ENCODE results near the gene PAK4.
A peak's percentile ranks its signal among the peaks of the same experiment; 100 is the strongest.
"Not testable (repeated sequence)": the region's sequence is repeated elsewhere in the genome, so short reads cannot be mapped to it uniquely, and the experiment has no call there.

Gene PAK4

GRCh38 chr19:39139305-39139874 is 13.8 kb downstream of the PAK4 start:
- H3K9ac ChIP-seq (ENCODE audit: insufficient read length, low read depth) = peak overlapping the region; percentile 16
- peak; percentile 77 for DNase-seq (ENCODE audit: low read depth, low spot score)
- TF ChIP-seq SUZ12 (IDR thresholded peaks at IDR 0.05; ENCODE audit: extremely low read depth, insufficient read depth, insufficient read length) (no peak), ZNF274 (IDR thresholded peaks at IDR 0.05; ENCODE audit: low read depth, low read length) (no peak), YY1 (IDR thresholded peaks at IDR 0.05; ENCODE audit: insufficient read depth, insufficient read length) (no peak)
- H3K4me1 ChIP-seq (ENCODE audit: insufficient read depth, insufficient read length) = peaks cover 35% of the 10 kb centered on the region
- H3K9me3 ChIP-seq (ENCODE audit: insufficient read depth, low read length) = no peaks in the 10 kb centered on the region
- peaks cover 11% of the 10 kb centered on the region for H3K36me3 ChIP-seq (ENCODE audit: insufficient read depth, insufficient read length, low read length)
- no peak overlapping the region for H3K4me3 ChIP-seq (ENCODE audit: insufficient read length, low read depth)
- no peaks in the 10 kb centered on the region for H3K27me3 ChIP-seq (ENCODE audit: insufficient read depth, insufficient read length)

DNA sequence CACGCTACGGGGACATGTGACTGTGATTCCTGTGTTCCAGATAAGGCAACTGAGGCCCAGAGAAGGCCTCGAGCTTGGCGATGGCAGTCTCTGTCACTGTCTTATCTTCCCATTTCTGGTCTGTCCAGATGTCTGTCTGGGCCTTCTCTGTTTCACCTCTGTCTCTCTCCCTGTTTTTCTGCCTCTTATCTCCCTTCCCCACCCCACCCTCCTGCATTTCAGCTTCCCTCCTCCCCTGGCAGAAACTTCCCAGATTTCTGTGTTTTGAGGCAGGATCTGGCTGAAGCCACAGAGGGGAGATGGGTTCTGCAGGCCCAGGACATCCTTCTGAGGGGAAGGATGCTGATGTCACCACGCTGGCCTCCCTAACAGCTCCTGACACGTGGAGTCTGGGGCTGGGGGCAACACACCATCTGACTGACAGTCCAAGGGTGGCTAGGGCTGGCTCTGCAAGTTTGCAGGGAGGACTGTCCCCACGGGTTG is 14.4 kb downstream of the PAK4 start:
- peak overlapping the region; percentile 16 for H3K9ac ChIP-seq (ENCODE audit: insufficient read length, low read depth)
- no peak for DNase-seq (ENCODE audit: low read depth, low spot score)
- no peaks in the 10 kb centered on the region for H3K27me3 ChIP-seq (ENCODE audit: insufficient read depth, insufficient read length)
- H3K4me1 ChIP-seq (ENCODE audit: insufficient read depth, insufficient read length) = peaks cover 37% of the 10 kb centered on the region
- no peaks in the 10 kb centered on the region for H3K9me3 ChIP-seq (ENCODE audit: insufficient read depth, low read length)
- H3K4me3 ChIP-seq (ENCODE audit: insufficient read length, low read depth) = no peak overlapping the region
- peaks cover 11% of the 10 kb centered on the region for H3K36me3 ChIP-seq (ENCODE audit: insufficient read depth, insufficient read length, low read length)
- TF ChIP-seq SUZ12 (IDR thresholded peaks at IDR 0.05; ENCODE audit: extremely low read depth, insufficient read depth, insufficient read length) = no peak
- no peak for TF ChIP-seq YY1 (IDR thresholded peaks at IDR 0.05; ENCODE audit: insufficient read depth, insufficient read length)
- no peak for TF ChIP-seq ZNF274 (IDR thresholded peaks at IDR 0.05; ENCODE audit: low read depth, low read length)

- peaks cover 37% of the 10 kb centered on the region for H3K4me1 ChIP-seq (ENCODE audit: insufficient read depth, insufficient read length)
These were observed 15.0 kb downstream of the PAK4 start for GRCh38 chr19:39140594-39140993.

GRCh38 chr19:39141929-39142328 is 16.3 kb downstream of the PAK4 start:
- no peak overlapping the region for H3K9ac ChIP-seq (ENCODE audit: insufficient read length, low read depth)
- H3K36me3 ChIP-seq (ENCODE audit: insufficient read depth, insufficient read length, low read length) = peaks cover 11% of the 10 kb centered on the region
- DNase-seq (ENCODE audit: low read depth, low spot score) = no peak
- no peaks in the 10 kb centered on the region for H3K9me3 ChIP-seq (ENCODE audit: insufficient read depth, low read length)
- no peaks in the 10 kb centered on the region for H3K27me3 ChIP-seq (ENCODE audit: insufficient read depth, insufficient read length)
- no peak overlapping the region for H3K4me3 ChIP-seq (ENCODE audit: insufficient read length, low read depth)
- peaks cover 31% of the 10 kb centered on the region for H3K4me1 ChIP-seq (ENCODE audit: insufficient read depth, insufficient read length)
- TF ChIP-seq ZNF274 (IDR thresholded peaks at IDR 0.05; ENCODE audit: low read depth, low read length) = no peak
- no peak for TF ChIP-seq SUZ12 (IDR thresholded peaks at IDR 0.05; ENCODE audit: extremely low read depth, insufficient read depth, insufficient read length)
- TF ChIP-seq YY1 (IDR thresholded peaks at IDR 0.05; ENCODE audit: insufficient read depth, insufficient read length) = no peak

More at GRCh38 chr19:39140594-39140993, 15.0 kb downstream of the PAK4 start:
- TF ChIP-seq SUZ12 (IDR thresholded peaks at IDR 0.05; ENCODE audit: extremely low read depth, insufficient read depth, insufficient read length) = no peak
- TF ChIP-seq ZNF274 (IDR thresholded peaks at IDR 0.05; ENCODE audit: low read depth, low read length) = no peak
- TF ChIP-seq YY1 (IDR thresholded peaks at IDR 0.05; ENCODE audit: insufficient read depth, insufficient read length) = no peak
- Histone ChIP-seq H3K36me3 (ENCODE audit: insufficient read depth, insufficient read length, low read length) (peaks cover 11% of the 10 kb centered on the region), H3K9me3 (ENCODE audit: insufficient read depth, low read length) (no peaks in the 10 kb centered on the region), H3K4me3 (ENCODE audit: insufficient read length, low read depth) (no peak overlapping the region), H3K27me3 (ENCODE audit: insufficient read depth, insufficient read length) (no peaks in the 10 kb centered on the region), H3K9ac (ENCODE audit: insufficient read length, low read depth) (peak overlapping the region; percentile 16)
- DNase-seq (ENCODE audit: low read depth, low spot score) = no peak

- H3K4me3 ChIP-seq (ENCODE audit: insufficient read length, low read depth) = no peak overlapping the region
- TF ChIP-seq ZNF274 (IDR thresholded peaks at IDR 0.05; ENCODE audit: low read depth, low read length) (no peak), YY1 (IDR thresholded peaks at IDR 0.05; ENCODE audit: insufficient read depth, insufficient read length) (no peak), SUZ12 (IDR thresholded peaks at IDR 0.05; ENCODE audit: extremely low read depth, insufficient read depth, insufficient read length) (no peak)
- DNase-seq (ENCODE audit: low read depth, low spot score) = no peak
- no peak overlapping the region for H3K9ac ChIP-seq (ENCODE audit: insufficient read length, low read depth)
- no peaks in the 10 kb centered on the region for H3K27me3 ChIP-seq (ENCODE audit: insufficient read depth, insufficient read length)
- H3K4me1 ChIP-seq (ENCODE audit: insufficient read depth, insufficient read length) = peaks cover 29% of the 10 kb centered on the region
- H3K9me3 ChIP-seq (ENCODE audit: insufficient read depth, low read length) = no peaks in the 10 kb centered on the region
- H3K36me3 ChIP-seq (ENCODE audit: insufficient read depth, insufficient read length, low read length) = peaks cover 7% of the 10 kb centered on the region
These were observed 17.0 kb downstream of the PAK4 start for GRCh38 chr19:39142630-39143029.

- not testable (repeated sequence) for DNase-seq (ENCODE audit: low read depth, low spot score); H3K9me3 ChIP-seq (ENCODE audit: insufficient read depth, low read length); H3K27me3 ChIP-seq (ENCODE audit: insufficient read depth, insufficient read length); H3K4me3 ChIP-seq (ENCODE audit: insufficient read length, low read depth); H3K9ac ChIP-seq (ENCODE audit: insufficient read length, low read depth); H3K36me3 ChIP-seq (ENCODE audit: insufficient read depth, insufficient read length, low read length)
- peaks cover 26% of the 10 kb centered on the region for H3K4me1 ChIP-seq (ENCODE audit: insufficient read depth, insufficient read length)
These were observed 18.2 kb downstream of the PAK4 start for GRCh38 chr19:39143757-39144289.

DNA sequence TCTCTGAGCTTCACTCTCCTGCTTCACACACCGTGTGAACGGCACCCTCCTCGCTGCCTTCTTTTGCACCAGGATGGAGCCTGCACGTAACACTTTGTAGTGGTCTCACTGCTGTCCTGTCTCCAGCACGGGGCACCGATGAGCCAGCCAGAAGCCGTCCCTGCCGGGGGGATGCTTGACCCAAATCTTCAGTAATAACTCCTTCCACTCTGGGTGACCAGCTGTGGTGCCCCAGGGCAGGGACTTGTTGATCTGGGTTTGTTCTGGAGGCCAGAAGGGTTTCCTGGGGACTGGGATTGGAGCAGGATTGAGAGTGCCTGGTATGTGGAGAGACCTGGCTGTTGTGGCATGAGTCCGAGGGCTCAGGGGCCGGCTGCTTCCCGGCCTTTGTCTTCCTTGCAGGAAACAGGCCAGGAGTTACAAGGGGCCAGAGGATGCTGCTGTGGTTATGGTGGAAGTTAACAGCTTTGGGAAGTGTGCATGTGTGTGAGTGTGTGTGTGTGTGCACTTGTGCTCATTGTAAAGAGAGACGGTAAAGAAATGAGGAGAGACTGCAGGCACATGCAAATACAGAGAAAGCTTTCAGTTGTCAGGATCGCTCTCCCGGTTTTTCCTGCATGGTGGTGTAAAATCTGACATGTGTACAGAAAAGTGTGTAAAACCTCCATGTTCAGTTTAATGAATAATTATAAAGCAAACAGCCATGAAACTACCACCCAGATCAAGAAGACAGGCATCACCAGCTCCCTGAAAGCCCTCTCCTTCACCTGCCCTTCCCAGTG is 18.9 kb downstream of the PAK4 start:
- peaks cover 6% of the 10 kb centered on the region; the same call in 1 of the 2 replicates for H3K9me3 ChIP-seq (ENCODE audit: insufficient read depth, low read length)
- peaks cover 10% of the 10 kb centered on the region for H3K36me3 ChIP-seq (ENCODE audit: insufficient read depth, insufficient read length, low read length)
- peaks cover 20% of the 10 kb centered on the region for H3K4me1 ChIP-seq (ENCODE audit: insufficient read depth, insufficient read length)
- H3K4me3 ChIP-seq (ENCODE audit: insufficient read length, low read depth) = no peak overlapping the region
- H3K27me3 ChIP-seq (ENCODE audit: insufficient read depth, insufficient read length) = no peaks in the 10 kb centered on the region
- DNase-seq (ENCODE audit: low read depth, low spot score) = no peak
- H3K9ac ChIP-seq (ENCODE audit: insufficient read length, low read depth) = peak overlapping the region; percentile 21
- TF ChIP-seq ZNF274 (IDR thresholded peaks at IDR 0.05; ENCODE audit: low read depth, low read length) (no peak), SUZ12 (IDR thresholded peaks at IDR 0.05; ENCODE audit: extremely low read depth, insufficient read depth, insufficient read length) (no peak)
